ENCODE measurements around the gene CCT2.

CCT2 gene

GRCh38 chr12:69620077-69620476 lies 34.8 kb downstream of the CCT2 start:
- Mint-ChIP-seq H3K27ac (no peak overlapping the region), H3K9me3 (no peaks in the 10 kb centered on the region), H3K4me1 (peaks cover 16% of the 10 kb centered on the region), H3K4me3 (no peak overlapping the region), H3K27me3 (ENCODE audit: low read depth) (peaks cover 7% of the 10 kb centered on the region), H3K36me3 (ENCODE audit: low read depth) (no peaks in the 10 kb centered on the region)
- no peak for TF ChIP-seq CTCF (IDR thresholded peaks at IDR 0.05; ENCODE audit: unreplicated experiment in 3 of 3)

GRCh38 chr12:69620921-69621320 lies 35.7 kb downstream of the CCT2 start:
- Mint-ChIP-seq H3K27ac (no peak overlapping the region), H3K36me3 (ENCODE audit: low read depth) (no peaks in the 10 kb centered on the region), H3K4me3 (no peak overlapping the region), H3K27me3 (ENCODE audit: low read depth) (peaks cover 7% of the 10 kb centered on the region), H3K4me1 (peaks cover 16% of the 10 kb centered on the region), H3K9me3 (no peaks in the 10 kb centered on the region)
- TF ChIP-seq CTCF (IDR thresholded peaks at IDR 0.05; ENCODE audit: unreplicated experiment in 3 of 3) = no peak

- Mint-ChIP-seq H3K27me3 (ENCODE audit: low read depth) (peaks cover 8% of the 10 kb centered on the region), H3K9me3 (no peaks in the 10 kb centered on the region), H3K4me3 (no peak overlapping the region), H3K4me1 (peaks cover 16% of the 10 kb centered on the region), H3K36me3 (ENCODE audit: low read depth) (no peaks in the 10 kb centered on the region), H3K27ac (no peak overlapping the region)
- TF ChIP-seq CTCF (IDR thresholded peaks at IDR 0.05; ENCODE audit: unreplicated experiment in 3 of 3) = no peak
Measured at GRCh38 chr12:69621551-69621950, 36.3 kb downstream of the CCT2 start.

GRCh38 chr12:69623970-69624369 lies 38.7 kb downstream of the CCT2 start:
- H3K4me3 Mint-ChIP-seq = no peak overlapping the region

GRCh38 chr12:69627501-69627900 lies 42.2 kb downstream of the CCT2 start:
- peaks cover 13% of the 10 kb centered on the region for H3K27me3 Mint-ChIP-seq (ENCODE audit: low read depth)
- H3K4me3 Mint-ChIP-seq = no peak overlapping the region

More at GRCh38 chr12:69623970-69624369, 38.7 kb downstream of the CCT2 start:
- Mint-ChIP-seq H3K4me1 (peaks cover 10% of the 10 kb centered on the region), H3K36me3 (ENCODE audit: low read depth) (no peaks in the 10 kb centered on the region), H3K27ac (no peak overlapping the region), H3K27me3 (ENCODE audit: low read depth) (peaks cover 12% of the 10 kb centered on the region), H3K9me3 (no peaks in the 10 kb centered on the region)
- TF ChIP-seq CTCF (IDR thresholded peaks at IDR 0.05; ENCODE audit: unreplicated experiment in 3 of 3) = no peak

More at GRCh38 chr12:69627501-69627900, 42.2 kb downstream of the CCT2 start:
- Mint-ChIP-seq H3K36me3 (ENCODE audit: low read depth) (no peaks in the 10 kb centered on the region), H3K27ac (no peak overlapping the region), H3K4me1 (no peaks in the 10 kb centered on the region), H3K9me3 (no peaks in the 10 kb centered on the region)
- TF ChIP-seq CTCF (IDR thresholded peaks at IDR 0.05; ENCODE audit: unreplicated experiment in 3 of 3) = no peak

Data from nephron (organoid).